ACC112 (cell line): ENCODE data around the gene PRDM16.

Experiments
- H2AFZ ChIP-seq: fragments of 200-600 bp; sonication (generic); one replicate; pipeline ENCODE4 v1.6.0; 2017; ENCODE audit warnings: antibody characterized with exemption, low read length; ENCODE audit not compliant: unreplicated experiment
- H3K27ac ChIP-seq: fragments of 200-600 bp; sonication (generic); 2 replicates; pipeline ENCODE4 v1.5.1; 2014; ENCODE audit warnings: low read depth, mild to moderate bottlenecking, antibody characterized with exemption, low read length, moderate library complexity
- H3K27me3 ChIP-seq: fragments of 200-600 bp; sonication (generic); 2 replicates; pipeline ENCODE4 v1.6.1; 2014; ENCODE audit warnings: mild to moderate bottlenecking, antibody characterized with exemption, low read length, moderate library complexity, mixed read lengths; ENCODE audit not compliant: insufficient read depth
- H3K36me3 ChIP-seq: fragments of 200-600 bp; sonication (generic); 2 replicates; pipeline ENCODE4 v1.6.1; 2016; ENCODE audit warnings: mild to moderate bottlenecking, antibody characterized with exemption, low read length, moderate library complexity, mixed read lengths; ENCODE audit not compliant: insufficient read depth
- H3K4me1 ChIP-seq: fragments of 200-600 bp; sonication (generic); one replicate; pipeline ENCODE4 v1.6.1; 2016; ENCODE audit warnings: low read length, mixed read lengths; ENCODE audit not compliant: insufficient read depth, unreplicated experiment, control insufficient read depth
- H3K4me3 ChIP-seq: fragments of 200-600 bp; sonication (generic); 2 replicates; pipeline ENCODE4 v1.5.1; 2014; ENCODE audit warnings: mild to moderate bottlenecking, low read depth, low read length
- H3K79me2 ChIP-seq: fragments of 200-600 bp; sonication (generic); one replicate; pipeline ENCODE4 v1.6.0; 2016; ENCODE audit warnings: low read length; ENCODE audit not compliant: control insufficient read depth, unreplicated experiment, insufficient read depth

The PRDM16 gene

DNA sequence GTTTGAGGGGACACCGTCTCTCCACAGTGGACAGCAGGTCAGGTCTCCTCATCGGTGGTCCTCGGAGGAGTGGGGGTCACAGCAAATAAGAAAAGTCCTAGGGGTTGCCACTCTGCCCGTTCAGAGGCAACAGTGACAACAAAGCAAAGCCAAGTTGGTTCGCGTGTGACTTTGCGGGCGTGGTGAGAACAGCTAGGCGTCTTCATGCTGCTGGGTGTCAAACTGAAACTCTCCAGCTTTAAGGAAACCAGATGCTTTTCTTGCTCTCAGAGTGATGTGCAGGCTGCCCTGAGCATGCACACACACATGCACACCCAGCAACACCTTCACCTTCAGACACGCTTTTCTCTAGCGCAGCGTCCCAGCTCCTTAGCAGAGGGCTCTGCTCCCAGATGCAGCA lies 315.4 kb downstream of the PRDM16 start:
- Histone ChIP-seq H3K4me1 (no peaks in the 10 kb centered on the region), H3K36me3 (no peaks in the 10 kb centered on the region), H3K4me3 (no peak overlapping the region), H3K27me3 (no peaks in the 10 kb centered on the region), H2AFZ (no peak overlapping the region), H3K27ac (no peak overlapping the region), H3K79me2 (no peaks in the 10 kb centered on the region)

DNA sequence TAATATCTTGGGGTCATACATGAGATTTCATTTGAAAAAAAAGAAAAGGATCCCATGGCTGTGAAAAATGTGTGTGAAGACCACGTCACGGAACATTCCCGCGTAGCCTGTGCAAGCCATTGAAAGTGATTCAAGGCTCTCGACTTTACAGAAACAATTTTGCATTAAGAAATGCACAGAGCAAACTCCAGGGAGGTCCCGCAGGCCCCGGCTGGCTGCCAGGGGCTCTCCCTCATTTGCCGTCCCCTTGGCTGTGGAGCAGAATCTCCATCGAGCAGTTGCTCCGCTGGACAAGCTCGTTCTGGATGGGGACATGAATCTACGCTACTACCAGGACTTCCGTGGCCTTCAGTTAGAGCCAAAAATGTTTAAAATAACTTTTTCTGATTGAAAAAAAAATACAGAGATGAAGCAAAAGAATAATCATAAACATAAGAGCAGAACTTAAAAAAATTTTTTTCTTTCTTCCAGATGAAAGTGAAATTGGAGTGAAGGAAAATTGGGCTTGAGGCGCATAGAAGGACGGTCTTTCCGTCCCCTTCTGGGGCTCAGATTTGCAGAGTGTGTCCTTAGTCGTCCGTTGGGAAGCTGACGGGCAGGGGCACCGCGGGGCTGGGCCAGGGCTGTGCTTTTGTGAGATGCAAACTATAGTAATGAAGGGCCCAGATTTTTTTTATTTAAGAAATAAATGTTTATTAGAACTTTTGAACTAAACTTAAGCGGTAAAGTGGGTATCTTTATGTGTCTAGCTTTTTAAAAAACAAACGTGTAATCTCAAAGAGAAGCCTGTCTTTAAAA lies 317.4 kb downstream of the PRDM16 start:
- Histone ChIP-seq H3K27me3 (no peaks in the 10 kb centered on the region), H3K27ac (no peak overlapping the region), H2AFZ (no peak overlapping the region), H3K4me1 (no peaks in the 10 kb centered on the region), H3K4me3 (no peak overlapping the region), H3K36me3 (no peaks in the 10 kb centered on the region), H3K79me2 (no peaks in the 10 kb centered on the region)

DNA sequence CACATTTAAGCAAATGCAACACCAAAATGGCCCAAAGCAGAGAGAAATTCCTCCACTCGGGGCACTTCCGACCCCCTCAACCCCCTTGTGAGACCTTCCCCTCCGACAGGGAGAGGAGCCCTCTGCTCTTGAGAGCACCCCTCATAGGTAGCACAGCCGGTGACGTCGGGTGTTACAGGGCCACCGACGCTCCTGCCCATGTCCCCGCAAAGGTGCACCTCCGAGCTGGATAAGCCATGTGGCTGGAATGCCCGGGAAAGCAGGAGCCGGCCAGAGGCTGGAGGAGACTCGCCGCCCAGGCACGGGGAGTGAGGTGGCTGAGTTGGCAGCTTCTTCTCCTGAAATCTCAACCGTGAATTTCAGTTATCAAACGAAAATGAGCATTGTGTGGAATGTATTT lies 318.4 kb downstream of the PRDM16 start:
- no peaks in the 10 kb centered on the region for H3K36me3 ChIP-seq
- H3K27me3 ChIP-seq: peaks cover 2% of the 10 kb centered on the region; the same call in 1 of the 2 replicates
- no peaks in the 10 kb centered on the region for H3K79me2 ChIP-seq
- no peak overlapping the region for H2AFZ ChIP-seq
- H3K4me1 ChIP-seq: no peaks in the 10 kb centered on the region
- H3K4me3 ChIP-seq: no peak overlapping the region
- H3K27ac ChIP-seq: no peak overlapping the region

DNA sequence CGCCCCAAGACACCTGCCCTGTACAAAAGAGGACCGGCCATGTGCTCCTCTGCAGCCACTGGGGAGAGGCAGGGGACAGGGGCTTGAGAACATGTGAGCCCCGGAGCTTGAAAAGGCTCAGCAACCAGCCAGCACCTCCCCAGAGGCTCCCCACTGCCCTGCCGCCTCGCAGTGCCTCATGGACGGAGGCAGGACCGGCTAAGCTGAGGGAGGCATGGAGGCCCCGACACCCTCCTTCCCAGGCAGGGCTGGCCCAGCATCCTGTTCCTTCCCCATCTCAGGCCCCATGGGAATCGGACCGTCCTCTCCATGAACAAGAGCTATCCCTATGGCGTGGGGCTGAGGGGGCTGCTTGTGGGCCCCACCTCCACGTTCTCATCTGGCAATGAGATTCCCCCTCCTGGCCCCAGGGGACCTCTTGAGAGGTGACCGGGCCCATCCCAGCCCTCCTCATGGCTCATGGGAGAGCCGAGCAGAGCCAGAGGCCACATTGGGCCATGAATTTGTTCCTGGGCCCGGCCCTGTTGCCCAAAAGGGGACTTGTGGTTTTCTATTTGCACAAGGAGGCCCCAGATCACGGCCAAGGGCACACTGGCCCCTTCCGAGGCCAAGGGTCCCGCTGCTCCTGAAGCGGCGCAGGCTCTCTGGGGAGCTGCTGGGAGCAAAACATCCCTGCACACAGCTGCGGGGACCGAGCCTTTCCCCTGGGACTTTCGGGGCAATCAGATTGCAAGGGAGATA lies 320.3 kb downstream of the PRDM16 start:
- H2AFZ ChIP-seq: no peak overlapping the region
- no peaks in the 10 kb centered on the region for H3K36me3 ChIP-seq
- no peaks in the 10 kb centered on the region for H3K4me1 ChIP-seq
- peaks cover 21% of the 10 kb centered on the region for H3K27me3 ChIP-seq
- no peak overlapping the region for H3K27ac ChIP-seq
- H3K4me3 ChIP-seq: no peak overlapping the region
- no peaks in the 10 kb centered on the region for H3K79me2 ChIP-seq

DNA sequence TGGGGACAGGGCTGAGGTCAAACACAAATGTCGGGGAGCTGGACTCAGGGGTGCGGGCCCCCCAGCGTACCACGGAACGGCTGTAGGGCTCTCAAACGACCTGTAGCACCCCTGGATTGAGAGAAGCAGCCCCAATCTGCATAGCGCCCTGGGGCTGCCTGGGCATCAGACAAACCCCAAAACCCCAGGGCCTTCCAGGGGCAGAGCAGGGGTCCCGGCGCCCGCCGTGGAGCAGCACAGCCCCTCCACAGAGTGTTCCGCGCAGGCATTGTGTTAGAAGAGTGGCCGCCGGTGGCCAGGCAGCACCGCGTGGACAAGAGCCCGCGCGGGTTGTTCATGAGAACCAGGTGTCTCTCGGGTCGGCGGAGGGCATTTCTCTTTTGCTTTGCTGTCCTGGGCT lies 321.3 kb downstream of the PRDM16 start:
- peaks cover 21% of the 10 kb centered on the region for H3K27me3 ChIP-seq
- H3K79me2 ChIP-seq: no peaks in the 10 kb centered on the region

DNA sequence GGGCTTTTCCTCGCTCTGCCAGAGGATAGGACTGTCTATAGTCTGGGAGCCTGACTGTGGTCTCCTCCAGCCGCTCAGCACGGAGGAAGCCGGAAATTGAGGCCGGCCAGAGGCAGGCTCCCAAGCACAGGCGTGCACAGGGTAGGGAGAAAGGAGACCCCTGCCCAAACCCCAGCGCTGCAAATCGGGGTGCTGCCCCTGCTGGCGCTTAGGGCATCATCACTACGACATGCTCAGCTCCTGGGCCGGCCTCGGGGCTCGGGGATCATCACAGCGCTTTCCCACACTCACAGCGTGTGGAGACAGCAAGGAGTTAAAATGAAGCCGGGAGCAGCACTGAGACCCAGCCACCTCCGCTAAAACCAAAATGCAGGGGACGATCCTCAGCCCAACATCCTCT lies 322.7 kb downstream of the PRDM16 start:
- Histone ChIP-seq H3K27me3 (peaks cover 21% of the 10 kb centered on the region), H3K36me3 (no peaks in the 10 kb centered on the region), H3K79me2 (no peaks in the 10 kb centered on the region), H3K4me1 (no peaks in the 10 kb centered on the region), H3K27ac (no peak overlapping the region), H3K4me3 (no peak overlapping the region), H2AFZ (no peak overlapping the region)

More for the DNA sequence above, 321.3 kb downstream of the PRDM16 start:
- Histone ChIP-seq H3K27ac (no peak overlapping the region), H2AFZ (no peak overlapping the region), H3K4me3 (no peak overlapping the region), H3K36me3 (no peaks in the 10 kb centered on the region), H3K4me1 (no peaks in the 10 kb centered on the region)

DNA sequence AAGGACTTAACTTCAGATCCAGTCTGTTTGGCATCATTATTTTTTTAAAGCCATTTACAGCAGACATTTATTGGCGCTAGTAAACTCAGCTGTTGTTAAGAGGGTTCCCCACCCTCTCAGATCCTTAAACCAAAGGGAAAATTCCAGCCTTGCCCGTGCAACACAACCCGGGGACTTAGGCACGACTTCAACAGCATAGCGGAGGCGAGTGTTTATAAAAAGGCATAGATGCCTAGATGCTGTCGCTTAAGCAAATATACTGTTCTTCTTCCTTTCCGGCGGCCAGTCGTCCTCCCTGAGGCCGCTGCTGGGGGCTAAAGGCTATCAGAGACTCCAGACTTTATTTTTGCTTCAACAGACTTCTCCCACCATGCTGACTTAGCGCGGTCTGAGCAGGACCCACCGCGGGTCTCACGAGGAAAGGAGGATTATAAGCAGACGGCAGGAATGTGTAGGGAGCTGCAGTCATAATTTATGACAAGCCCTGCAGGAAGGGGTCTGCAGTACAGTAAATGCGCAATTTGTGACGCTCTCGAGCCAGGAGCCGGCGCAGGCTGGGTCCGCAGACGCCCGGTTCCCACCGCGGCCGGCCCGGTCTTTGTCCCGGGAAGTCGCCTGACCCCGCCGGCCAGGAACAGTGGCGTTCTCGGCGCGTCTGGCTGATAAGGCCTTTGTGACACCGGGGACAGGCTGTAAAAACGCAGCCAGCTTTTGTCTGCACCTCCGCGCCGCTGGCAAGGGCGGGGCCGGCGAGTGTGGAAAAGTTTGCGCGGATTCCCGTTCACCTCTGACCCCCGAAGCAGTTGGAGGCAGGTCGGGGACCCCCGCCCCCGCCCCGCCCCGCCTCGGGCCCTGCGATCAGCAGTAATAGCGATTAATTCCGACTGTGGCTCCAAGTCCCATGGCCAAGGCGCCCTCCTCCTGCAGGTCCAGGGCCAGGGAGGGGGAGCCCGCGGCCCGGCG lies 324.3 kb downstream of the PRDM16 start:
- H3K36me3 ChIP-seq: no peaks in the 10 kb centered on the region
- no peak overlapping the region for H3K4me3 ChIP-seq
- H2AFZ ChIP-seq: no peak overlapping the region
- H3K4me1 ChIP-seq: no peaks in the 10 kb centered on the region
- no peak overlapping the region for H3K27ac ChIP-seq
- H3K27me3 ChIP-seq: peaks cover 21% of the 10 kb centered on the region
- no peaks in the 10 kb centered on the region for H3K79me2 ChIP-seq

DNA sequence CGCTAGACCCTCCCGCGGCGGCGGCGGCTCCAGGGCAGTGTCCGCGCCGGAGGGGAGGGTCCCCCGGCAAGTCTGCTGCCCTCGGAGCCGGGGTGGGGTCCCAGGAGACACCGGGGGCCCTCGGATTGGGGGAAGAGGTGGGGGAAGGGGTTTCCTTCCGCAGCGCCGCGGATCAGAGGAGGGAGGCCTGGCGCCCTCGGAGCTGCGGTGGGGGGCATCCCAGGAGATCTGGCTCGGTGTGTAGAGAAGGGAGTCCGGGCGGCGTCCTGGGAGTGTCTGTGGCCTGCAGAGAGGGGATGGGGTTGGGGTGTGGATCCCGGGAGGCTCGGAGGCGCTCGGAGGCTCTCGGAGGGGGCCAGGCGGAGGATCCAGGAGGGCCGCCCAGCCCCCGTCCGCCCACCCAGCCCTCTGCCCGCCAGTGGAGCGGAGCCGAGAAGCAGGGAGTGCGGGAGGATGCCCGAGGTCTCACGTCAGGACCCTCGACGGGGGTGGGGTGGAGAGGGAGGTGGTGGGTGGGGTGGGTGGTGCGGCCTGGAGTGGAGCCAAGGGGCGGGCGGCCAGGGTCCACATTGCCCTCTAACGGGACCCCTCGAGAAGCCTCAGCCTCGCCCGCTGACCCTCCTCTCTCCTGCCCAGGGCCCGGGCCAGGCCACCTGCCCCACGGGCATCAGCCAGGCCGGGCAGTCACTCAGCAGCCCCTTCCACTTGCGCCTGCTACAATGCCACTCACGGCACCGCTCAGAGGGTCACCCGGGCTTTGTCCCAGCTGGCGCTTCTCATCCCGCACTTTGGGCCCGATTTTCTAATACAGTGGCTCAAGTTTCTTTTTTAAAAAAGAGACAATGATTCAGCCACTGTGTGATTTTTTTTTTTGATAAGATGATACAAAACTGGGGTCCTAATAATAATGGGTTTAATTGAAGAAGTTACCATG lies 325.3 kb downstream of the PRDM16 start:
- Histone ChIP-seq H3K4me1 (no peaks in the 10 kb centered on the region), H2AFZ (no peak overlapping the region), H3K36me3 (no peaks in the 10 kb centered on the region), H3K4me3 (no peak overlapping the region), H3K27me3 (peaks cover 21% of the 10 kb centered on the region), H3K79me2 (no peaks in the 10 kb centered on the region), H3K27ac (no peak overlapping the region)

DNA sequence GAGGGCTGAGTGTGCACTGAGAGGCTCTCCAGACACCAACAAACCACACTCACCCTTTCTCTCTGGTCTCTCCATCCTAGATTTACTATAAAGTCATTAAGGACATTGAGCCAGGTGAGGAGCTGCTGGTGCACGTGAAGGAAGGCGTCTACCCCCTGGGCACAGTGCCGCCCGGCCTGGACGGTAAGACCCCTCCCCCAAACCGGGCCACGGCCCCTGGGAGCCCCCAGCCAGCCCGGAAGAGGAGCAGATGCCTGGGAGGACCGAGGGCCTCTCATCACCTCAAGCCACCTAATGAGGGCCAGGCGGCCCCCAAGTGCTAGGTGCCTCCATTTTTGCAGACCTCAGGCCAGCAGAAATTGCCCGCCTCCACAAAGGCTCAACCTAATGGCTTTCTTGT lies 327.4 kb downstream of the PRDM16 start:
- no peak overlapping the region for H3K27ac ChIP-seq
- H3K79me2 ChIP-seq: no peaks in the 10 kb centered on the region
- no peaks in the 10 kb centered on the region for H3K36me3 ChIP-seq
- H3K4me3 ChIP-seq: no peak overlapping the region
- H3K4me1 ChIP-seq: no peaks in the 10 kb centered on the region
- H3K27me3 ChIP-seq: peaks cover 21% of the 10 kb centered on the region
- H2AFZ ChIP-seq: no peak overlapping the region
